Measurements from ENCODE around the gene ZNF398. TPM values are rescaled to one million over a fixed set of nuclear protein-coding genes. Genes with fewer than 3 reads are reported as not detected.
A peak's percentile ranks its signal among the peaks of the same experiment; 100 is the strongest.

The ZNF398 gene
- total and polyA plus RNA-seq, 2 of the 13 experiments (the other 11 are each of a cell fraction or from before 2014, with no cell fraction given) = 3.0 to 8.9 TPM

DNA sequence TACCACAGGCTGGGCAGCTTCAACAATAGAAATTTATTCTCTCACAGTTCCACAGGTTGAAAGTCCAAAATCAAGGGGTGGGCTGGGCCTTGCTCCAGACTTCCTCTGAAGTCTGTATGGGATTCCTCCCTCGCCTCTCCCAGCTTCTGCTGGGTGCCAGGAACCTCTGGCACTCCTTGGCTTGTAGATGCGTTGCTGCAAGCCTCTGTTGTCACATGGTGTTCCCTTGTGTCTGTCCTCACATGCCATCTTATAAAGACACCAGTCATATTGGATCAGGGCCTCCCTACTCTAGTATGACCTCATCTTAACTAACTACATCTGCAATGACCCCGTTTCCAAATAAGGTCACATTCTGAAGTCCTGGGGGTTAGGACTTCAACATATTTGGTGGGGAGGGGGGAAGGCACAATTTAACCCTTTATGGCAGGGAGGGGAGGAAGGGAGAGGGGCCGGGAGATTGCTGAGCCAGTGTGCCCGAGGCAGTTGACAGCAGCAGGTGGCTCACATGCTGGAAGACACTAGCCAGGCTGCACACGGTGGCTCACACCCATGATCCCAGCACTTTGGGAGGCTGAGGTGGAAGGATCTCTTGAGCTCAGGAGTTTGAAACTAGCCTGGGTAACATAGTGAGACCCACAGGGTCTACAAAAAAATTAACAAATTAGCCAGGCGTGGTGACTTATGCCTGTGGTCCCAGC is 66.9 kb downstream of the ZNF398 start:
- DNase-seq (ENCODE audit: low spot score) (no peak), ATAC-seq (no peak), FAIRE-seq (no peak)
- no peak for TF ChIP-seq ZKSCAN8 (CRISPR knock-in tag; IDR thresholded peaks at IDR 0.05; ENCODE audit: borderline replicate concordance)
- TF ChIP-seq IRF2 (CRISPR knock-in tag; IDR thresholded peaks at IDR 0.05) = no peak
- no peak for TF ChIP-seq ZNF264 (CRISPR knock-in tag; IDR thresholded peaks at IDR 0.05)
- TF ChIP-seq BRD4 (CRISPR knock-in tag; IDR thresholded peaks at IDR 0.05) = no peak
- TF ChIP-seq, protein P1, sequence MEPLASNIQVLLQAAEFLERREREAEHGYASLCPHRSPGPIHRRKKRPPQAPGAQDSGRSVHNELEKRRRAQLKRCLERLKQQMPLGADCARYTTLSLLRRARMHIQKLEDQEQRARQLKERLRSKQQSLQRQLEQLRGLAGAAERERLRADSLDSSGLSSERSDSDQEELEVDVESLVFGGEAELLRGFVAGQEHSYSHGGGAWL (CRISPR knock-in tag; IDR thresholded peaks at IDR 0.05) = no peak
- no peak for TF ChIP-seq HDAC1 (CRISPR knock-in tag; IDR thresholded peaks at IDR 0.05)
- no peak for TF ChIP-seq BORCS8-MEF2B (CRISPR knock-in tag; IDR thresholded peaks at IDR 0.05)
- no peak for TF ChIP-seq POLR2G (IDR thresholded peaks at IDR 0.05; ENCODE audit: low read depth, low read length)
- no peak for TF ChIP-seq RORA (CRISPR knock-in tag; IDR thresholded peaks at IDR 0.05)
- TF ChIP-seq ATF7 (IDR thresholded peaks at IDR 0.05) = peak; percentile 62
- no peak for TF ChIP-seq ATF7 (CRISPR knock-in tag; IDR thresholded peaks at IDR 0.05)
- TF ChIP-seq RFX1 (IDR thresholded peaks at IDR 0.05) = no peak
- peak; percentile 45; the same call in 1 of the 2 replicates for TF ChIP-seq ZNF652 (CRISPR knock-in tag; IDR thresholded peaks at IDR 0.05; ENCODE audit: borderline replicate concordance, low read depth)
- TF ChIP-seq, protein P2, sequence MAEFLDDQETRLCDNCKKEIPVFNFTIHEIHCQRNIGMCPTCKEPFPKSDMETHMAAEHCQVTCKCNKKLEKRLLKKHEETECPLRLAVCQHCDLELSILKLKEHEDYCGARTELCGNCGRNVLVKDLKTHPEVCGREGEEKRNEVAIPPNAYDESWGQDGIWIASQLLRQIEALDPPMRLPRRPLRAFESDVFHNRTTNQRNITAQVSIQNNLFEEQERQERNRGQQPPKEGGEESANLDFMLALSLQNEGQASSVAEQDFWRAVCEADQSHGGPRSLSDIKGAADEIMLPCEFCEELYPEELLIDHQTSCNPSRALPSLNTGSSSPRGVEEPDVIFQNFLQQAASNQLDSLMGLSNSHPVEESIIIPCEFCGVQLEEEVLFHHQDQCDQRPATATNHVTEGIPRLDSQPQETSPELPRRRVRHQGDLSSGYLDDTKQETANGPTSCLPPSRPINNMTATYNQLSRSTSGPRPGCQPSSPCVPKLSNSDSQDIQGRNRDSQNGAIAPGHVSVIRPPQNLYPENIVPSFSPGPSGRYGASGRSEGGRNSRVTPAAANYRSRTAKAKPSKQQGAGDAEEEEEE (CRISPR knock-in tag; IDR thresholded peaks at IDR 0.05; ENCODE audit: borderline replicate concordance) = no peak
- Histone ChIP-seq H3K27me3 (ENCODE audit: control insufficient read depth in 1 of 2, insufficient read depth in 2 of 2, low read length in 2 of 2) (no peaks in the 10 kb centered on the region), H3K4me1 (ENCODE audit: insufficient read depth, low read length) (no peaks in the 10 kb centered on the region), H3K27ac (ENCODE audit: extremely low read length, insufficient read depth, low read length) (no peak overlapping the region), H3K9me3 (ENCODE audit: low read length) (no peaks in the 10 kb centered on the region), H4K20me1 (ENCODE audit: insufficient read depth, low read length) (0 out of 2 replicates have a peak, but pooled peaks cover 3% of the 10 kb centered on the region), H3K4me3 (replicated peaks in 1 of 3; ENCODE audit: insufficient read depth in 1 of 3, low read depth in 2 of 3, low read length in 3 of 3) (no peak overlapping the region), H3K79me2 (ENCODE audit: insufficient read depth, low read length) (no peaks in the 10 kb centered on the region), H3K4me2 (ENCODE audit: low read depth, low read length) (no peak overlapping the region), H3K36me3 (replicated peaks in 1 of 2; ENCODE audit: control insufficient read depth in 1 of 2, insufficient read depth in 2 of 2, low read length in 2 of 2) (peaks cover 32 to 94% of the 10 kb centered on the region in 2 experiments), H2AFZ (ENCODE audit: low read length) (no peak overlapping the region), H3K9ac (ENCODE audit: insufficient read depth, low read depth, low read length) (no peak overlapping the region)
- no TSS peak for BruUV-seq (replicated peaks)
- CTCF ChIA-PET (ENCODE audit: low intra/inter-chr PET ratio, low total read pairs) = no interaction called here
- in situ Hi-C loops (cut with HindIII; ENCODE audit: extremely low pct_ligation_motif_present, low pct_unique_long_range_greater_than_20kb) = no loop called here
- intact Hi-C loops (cut with micrococcal nuclease; ENCODE audit: unreplicated experiment) = no loop called here
- WGBS (ENCODE audit: low lambda C conversion rate) = 94% methylated on average over 7 of the region's 7 CpGs
- POLR2A ChIA-PET = no interaction called here
